ENCODE results near the gene ALDH3A1. TPM values are rescaled to one million over a fixed set of nuclear protein-coding genes. Genes with fewer than 3 reads are reported as not detected.

Gene ALDH3A1
- polyA plus RNA-seq, 1 donor from 2014 or later: 0.10 TPM

GRCh38 chr17:19728084-19728495 is 20.0 kb downstream of the ALDH3A1 start:
- Histone ChIP-seq H3K79me2 (replicated peaks; ENCODE audit: insufficient read depth, low read length) (no peaks in the 10 kb centered on the region), H3K27me3 (ENCODE audit: insufficient read depth, low read depth, low read length) (no peaks in the 10 kb centered on the region), H2AFZ (ENCODE audit: low read depth, low read length) (no peak overlapping the region), H4K20me1 (ENCODE audit: insufficient read depth) (no peaks in the 10 kb centered on the region), H3K27ac (ENCODE audit: low read length) (no peak overlapping the region), H3K36me3 (ENCODE audit: insufficient read depth, low read length) (no peaks in the 10 kb centered on the region), H3K9me3 (ENCODE audit: low read length) (no peaks in the 10 kb centered on the region), H3K4me2 (ENCODE audit: low read length) (no peak overlapping the region), H3K4me3 (ENCODE audit: low read length) (no peak overlapping the region), H3F3A (ENCODE audit: insufficient read depth, low read length, poor library complexity, severe bottlenecking) (no peaks in the 10 kb centered on the region), H3K9me2 (ENCODE audit: insufficient read depth, low read length) (no peaks in the 10 kb centered on the region), H3K9ac (ENCODE audit: low read length) (no peak overlapping the region)
- TF ChIP-seq RAD21 (conservative IDR thresholded peaks at IDR 0.05) (no peak), EP300 (conservative IDR thresholded peaks at IDR 0.05; ENCODE audit: poor library complexity, severe bottlenecking) (no peak), MXI1 (conservative IDR thresholded peaks at IDR 0.05; ENCODE audit: poor library complexity, severe bottlenecking) (no peak), TAF1 (IDR thresholded peaks at IDR 0.05; ENCODE audit: low read depth) (no peak), EZH2 (IDR thresholded peaks at IDR 0.05; ENCODE audit: borderline replicate concordance, insufficient read depth, low read length, poor library complexity, severe bottlenecking) (no peak), REST (IDR thresholded peaks at IDR 0.05; ENCODE audit: borderline replicate concordance) (no peak), CTCF (IDR thresholded peaks at IDR 0.05; ENCODE audit: poor library complexity, severe bottlenecking) (no peak), SMC3 (conservative IDR thresholded peaks at IDR 0.05; ENCODE audit: poor library complexity) (no peak), POLR2AphosphoS5 (IDR thresholded peaks at IDR 0.05) (no peak)

- TF ChIP-seq EZH2 (IDR thresholded peaks at IDR 0.05; ENCODE audit: borderline replicate concordance, insufficient read depth, low read length, poor library complexity, severe bottlenecking) (no peak), REST (IDR thresholded peaks at IDR 0.05; ENCODE audit: borderline replicate concordance) (no peak), TAF1 (IDR thresholded peaks at IDR 0.05; ENCODE audit: low read depth) (no peak), MXI1 (conservative IDR thresholded peaks at IDR 0.05; ENCODE audit: poor library complexity, severe bottlenecking) (no peak), CTCF (IDR thresholded peaks at IDR 0.05; ENCODE audit: poor library complexity, severe bottlenecking) (no peak), POLR2AphosphoS5 (IDR thresholded peaks at IDR 0.05) (no peak), RAD21 (conservative IDR thresholded peaks at IDR 0.05) (no peak), SMC3 (conservative IDR thresholded peaks at IDR 0.05; ENCODE audit: poor library complexity) (no peak), EP300 (conservative IDR thresholded peaks at IDR 0.05; ENCODE audit: poor library complexity, severe bottlenecking) (no peak)
- H3F3A ChIP-seq (ENCODE audit: insufficient read depth, low read length, poor library complexity, severe bottlenecking): no peaks in the 10 kb centered on the region
- no peaks in the 10 kb centered on the region for H3K79me2 ChIP-seq (replicated peaks; ENCODE audit: insufficient read depth, low read length)
- H3K9ac ChIP-seq (ENCODE audit: low read length): no peak overlapping the region
- no peaks in the 10 kb centered on the region for H4K20me1 ChIP-seq (ENCODE audit: insufficient read depth)
- H3K4me2 ChIP-seq (ENCODE audit: low read length): no peak overlapping the region
- H2AFZ ChIP-seq (ENCODE audit: low read depth, low read length): no peak overlapping the region
- H3K4me3 ChIP-seq (ENCODE audit: low read length): no peak overlapping the region
- no peaks in the 10 kb centered on the region for H3K9me2 ChIP-seq (ENCODE audit: insufficient read depth, low read length)
- no peaks in the 10 kb centered on the region for H3K9me3 ChIP-seq (ENCODE audit: low read length)
- H3K27me3 ChIP-seq (ENCODE audit: insufficient read depth, low read depth, low read length): no peaks in the 10 kb centered on the region
- no peak overlapping the region for H3K27ac ChIP-seq (ENCODE audit: low read length)
- H3K36me3 ChIP-seq (ENCODE audit: insufficient read depth, low read length): no peaks in the 10 kb centered on the region
Observed at GRCh38 chr17:19727501-19728078, 20.5 kb downstream of the ALDH3A1 start.
